SU-DHL-6 (cell line): ENCODE data around the gene KCNIP4.

Source experiments
- H2AFZ ChIP-seq: fragments of 200-600 bp; sonication (generic); 2 replicates; pipeline ENCODE4 v1.6.1; 2014; ENCODE audit warnings: low read depth, mild to moderate bottlenecking, moderate library complexity, mixed read lengths, antibody characterized with exemption, low read length; ENCODE audit not compliant: severe bottlenecking
- H3F3A ChIP-seq: fragments of 200-600 bp; shearing (Covaris generic); 2 replicates; pipeline ENCODE4 v1.6.0; 2016; ENCODE audit warnings: antibody characterized with exemption, mild to moderate bottlenecking; ENCODE audit not compliant: insufficient read depth
- H3K27ac ChIP-seq: fragments of 200-600 bp; sonication (generic); 2 replicates; pipeline ENCODE4 v1.5.1; 2016; ENCODE audit warnings: low read depth, mild to moderate bottlenecking, low read length, moderate library complexity, mixed read lengths
- H3K27me3 ChIP-seq: fragments of 200-600 bp; sonication (generic), shearing (Covaris generic); 2 replicates; pipeline ENCODE4 v1.6.0; 2014; ENCODE audit warnings: mild to moderate bottlenecking, low read length
- H3K36me3 ChIP-seq: fragments of 200-600 bp; sonication (generic); 2 replicates; pipeline ENCODE4 v1.6.1; 2014; ENCODE audit warnings: mild to moderate bottlenecking, low read length, mixed read lengths
- H3K4me2 ChIP-seq: fragments of 300-600, 200-600 bp; shearing (Covaris generic), sonication (generic); 2 replicates; pipeline ENCODE4 v1.6.0; 2014; ENCODE audit warnings: low read length, low read depth, mild to moderate bottlenecking; ENCODE audit not compliant: poor library complexity, severe bottlenecking
- H3K4me3 ChIP-seq: fragments of 200-600 bp; sonication (generic); 2 replicates; pipeline ENCODE4 v1.5.1; 2014; ENCODE audit warnings: antibody characterized with exemption, low read length, mild to moderate bottlenecking, mixed read lengths; ENCODE audit not compliant: insufficient read depth, poor library complexity, severe bottlenecking
- H3K79me2 ChIP-seq: fragments of 200-600 bp; sonication (generic); 2 replicates; pipeline ENCODE4 v1.6.1; 2014; ENCODE audit warnings: mild to moderate bottlenecking, low read length, moderate library complexity; ENCODE audit not compliant: insufficient read depth
- H3K9ac ChIP-seq: fragments of 200-600 bp; sonication (generic); 2 replicates; pipeline ENCODE4 v1.7.0; 2014; ENCODE audit warnings: mild to moderate bottlenecking, low read length
- H3K9me2 ChIP-seq: fragments of 200-600 bp; sonication (generic); replicated peaks from 2 replicates; pipeline ENCODE4 v1.6.1; 2014; ENCODE audit warnings: low read length; ENCODE audit not compliant: insufficient read depth
- H3K9me3 ChIP-seq: fragments of 200-600 bp; sonication (generic); 2 replicates; pipeline ENCODE4 v1.6.1; 2014; ENCODE audit warnings: low read length, mixed read lengths; ENCODE audit not compliant: insufficient read depth
- H4K20me1 ChIP-seq: fragments of 200-600 bp; sonication (generic); 2 replicates; pipeline ENCODE4 v1.6.1; 2014; ENCODE audit warnings: low read depth, mild to moderate bottlenecking, antibody characterized with exemption, low read length, moderate library complexity, mixed read lengths
- CTCF ChIP-seq: fragments of 200-600 bp; sonication (generic); IDR thresholded peaks from one replicate; pipeline ENCODE4 v1.5.1; 2017; ENCODE audit warnings: antibody characterized with exemption, mild to moderate bottlenecking, low read length, moderate library complexity; ENCODE audit not compliant: insufficient read depth, poor library complexity, severe bottlenecking
- EZH2phosphoT487 ChIP-seq: fragments of 200-600 bp; sonication (generic), shearing (Covaris generic); conservative IDR thresholded peaks from 2 replicates; pipeline ENCODE4 v1.6.1; 2018; ENCODE audit warnings: mild to moderate bottlenecking, antibody characterized with exemption, low read length, moderate library complexity, mixed read lengths

The KCNIP4 gene

GRCh38 chr4:21749924-21750323 lies 198.6 kb downstream of the KCNIP4 start:
- H3K27ac ChIP-seq = no peak overlapping the region
- no peaks in the 10 kb centered on the region for H3K9me3 ChIP-seq
- H3K4me3 ChIP-seq = no peak overlapping the region
- H3K9ac ChIP-seq = no peak overlapping the region
- H3K36me3 ChIP-seq = no peaks in the 10 kb centered on the region
- no peaks in the 10 kb centered on the region for H4K20me1 ChIP-seq
- no peak overlapping the region for H2AFZ ChIP-seq
- no peaks in the 10 kb centered on the region for H3F3A ChIP-seq
- no peaks in the 10 kb centered on the region for H3K79me2 ChIP-seq
- no peak overlapping the region for H3K4me2 ChIP-seq
- TF ChIP-seq EZH2phosphoT487 (no peak), CTCF (no peak)
- H3K9me2 ChIP-seq = no peaks in the 10 kb centered on the region
- no peaks in the 10 kb centered on the region for H3K27me3 ChIP-seq

- no peak overlapping the region for H3K4me2 ChIP-seq
- H2AFZ ChIP-seq = no peak overlapping the region
- no peak overlapping the region for H3K9ac ChIP-seq
- no peaks in the 10 kb centered on the region for H3K36me3 ChIP-seq
- no peaks in the 10 kb centered on the region for H3K9me3 ChIP-seq
- H3K27me3 ChIP-seq = no peaks in the 10 kb centered on the region
- H3K4me3 ChIP-seq = no peak overlapping the region
- no peaks in the 10 kb centered on the region for H3K79me2 ChIP-seq
- no peaks in the 10 kb centered on the region for H3F3A ChIP-seq
- H3K27ac ChIP-seq = no peak overlapping the region
- no peaks in the 10 kb centered on the region for H4K20me1 ChIP-seq
- no peak for TF ChIP-seq EZH2phosphoT487
- no peak for TF ChIP-seq CTCF
- no peaks in the 10 kb centered on the region for H3K9me2 ChIP-seq
Observed at GRCh38 chr4:21749412-21749811, 199.2 kb downstream of the KCNIP4 start.

GRCh38 chr4:21744046-21744445 lies 204.5 kb downstream of the KCNIP4 start:
- no peak overlapping the region for H2AFZ ChIP-seq
- no peaks in the 10 kb centered on the region for H3K27me3 ChIP-seq
- no peaks in the 10 kb centered on the region for H4K20me1 ChIP-seq
- no peaks in the 10 kb centered on the region for H3K36me3 ChIP-seq
- H3K4me3 ChIP-seq = no peak overlapping the region
- no peak overlapping the region for H3K9ac ChIP-seq
- H3K9me2 ChIP-seq = no peaks in the 10 kb centered on the region
- H3K27ac ChIP-seq = no peak overlapping the region
- no peaks in the 10 kb centered on the region for H3F3A ChIP-seq
- H3K9me3 ChIP-seq = no peaks in the 10 kb centered on the region
- TF ChIP-seq CTCF = no peak
- TF ChIP-seq EZH2phosphoT487 = no peak
- no peak overlapping the region for H3K4me2 ChIP-seq
- no peaks in the 10 kb centered on the region for H3K79me2 ChIP-seq
